Loucy (cell line): ENCODE data around the gene RHAG.

Source experiments
- CTCF ChIP-seq: fragments of 200-600 bp; sonication (generic); conservative IDR thresholded peaks from 2 replicates; pipeline ENCODE4 v1.5.1; 2014; ENCODE audit warnings: mild to moderate bottlenecking, antibody characterized with exemption, low read length
- EZH2phosphoT487 ChIP-seq: fragments of 200-600 bp; IDR thresholded peaks from 2 replicates; pipeline ENCODE4 v1.6.1; 2018; ENCODE audit warnings: antibody characterized with exemption, mild to moderate bottlenecking, moderate library complexity, borderline replicate concordance

GRCh38 chr6:49662892-49663261, 26.2 kb upstream of the RHAG start:
- TF ChIP-seq CTCF (no peak), EZH2phosphoT487 (no peak)
